ENCODE measurements around the gene LTBP3. TPM values are rescaled to one million over a fixed set of nuclear protein-coding genes. Genes with fewer than 3 reads are reported as not detected.

LTBP3 gene
- total and polyA plus RNA-seq, 9 of the 15 experiments (the other 6 are each of a cell fraction or from before 2014, with no cell fraction given): 0.06 to 20.5 (median 4.8) TPM

GRCh38 chr11:65569973-65570918, 12.1 kb upstream of the LTBP3 start, which contains the start of gene ZNRD2 (continued):
- no peak for TF ChIP-seq USF2 (CRISPR knock-in tag; IDR thresholded peaks at IDR 0.05)
- peak; percentile 53; the same call in 1 of the 2 replicates for TF ChIP-seq ATF3 (IDR thresholded peaks at IDR 0.05)
- no peak for TF ChIP-seq ATF3 (CRISPR knock-in tag; conservative IDR thresholded peaks at IDR 0.05)
- peak; percentile 96 to 97 for TF ChIP-seq NRF1 (conservative IDR thresholded peaks at IDR 0.05 in 1 of 2, IDR thresholded peaks at IDR 0.05 in 1 of 2)
- TF ChIP-seq POLR2G (IDR thresholded peaks at IDR 0.05; ENCODE audit: low read depth, low read length): peak; percentile 87
- TF ChIP-seq DEAF1 (CRISPR knock-in tag; IDR thresholded peaks at IDR 0.05): peak; percentile 62
- TF ChIP-seq POLR2B (IDR thresholded peaks at IDR 0.05; ENCODE audit: low read depth, partially characterized antibody): peak; percentile 55
- TF ChIP-seq ARID4B (CRISPR knock-in tag; IDR thresholded peaks at IDR 0.05): peak; percentile 97
- TF ChIP-seq ATF6 (CRISPR knock-in tag; IDR thresholded peaks at IDR 0.05): peak; percentile 85
- peak; percentile 84 for TF ChIP-seq ZFX (CRISPR knock-in tag; IDR thresholded peaks at IDR 0.05)
- peak; percentile 38 for TF ChIP-seq TBP (optimal IDR thresholded peaks at IDR 0.05; ENCODE audit: low read depth, low read length)
- no peak for TF ChIP-seq BACH1 (tag; IDR thresholded peaks at IDR 0.05)
- peak; percentile 67; the same call in 1 of the 2 replicates for TF ChIP-seq MXI1 (IDR thresholded peaks at IDR 0.05; ENCODE audit: low read depth, low read length)
- 0 out of 2 replicates have a peak, but pooled peaks have one; percentile 10 for TF ChIP-seq MYNN (IDR thresholded peaks at IDR 0.05)
- no peak for TF ChIP-seq MYNN (CRISPR knock-in tag; IDR thresholded peaks at IDR 0.05)
